ENCODE measurements around the gene LRP1B.

LRP1B gene

DNA sequence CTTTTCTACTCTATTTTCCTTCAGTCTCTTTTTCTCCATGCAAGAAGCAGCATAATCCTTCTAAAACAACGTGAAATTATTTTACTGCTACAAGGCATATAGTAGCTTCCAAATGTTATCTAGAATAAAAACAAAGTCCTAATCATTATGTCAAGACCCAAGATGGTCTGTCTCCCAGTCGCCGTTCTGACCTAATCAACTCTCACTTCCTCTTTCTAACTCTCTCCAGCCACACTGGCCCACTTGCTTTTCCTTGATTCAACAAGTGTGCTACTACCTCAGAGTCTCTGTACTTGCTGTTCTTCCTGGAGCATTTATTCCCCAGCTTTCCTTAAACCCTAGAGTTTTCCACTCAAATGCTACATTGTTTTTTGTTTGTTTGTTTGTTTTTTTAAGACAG is 1491.2 kb downstream of the LRP1B start:
- no peak overlapping the region for H3K27ac ChIP-seq (ENCODE audit: low read length)
- H3K9ac ChIP-seq (ENCODE audit: low read length): no peak overlapping the region
- TF ChIP-seq, protein P1, sequence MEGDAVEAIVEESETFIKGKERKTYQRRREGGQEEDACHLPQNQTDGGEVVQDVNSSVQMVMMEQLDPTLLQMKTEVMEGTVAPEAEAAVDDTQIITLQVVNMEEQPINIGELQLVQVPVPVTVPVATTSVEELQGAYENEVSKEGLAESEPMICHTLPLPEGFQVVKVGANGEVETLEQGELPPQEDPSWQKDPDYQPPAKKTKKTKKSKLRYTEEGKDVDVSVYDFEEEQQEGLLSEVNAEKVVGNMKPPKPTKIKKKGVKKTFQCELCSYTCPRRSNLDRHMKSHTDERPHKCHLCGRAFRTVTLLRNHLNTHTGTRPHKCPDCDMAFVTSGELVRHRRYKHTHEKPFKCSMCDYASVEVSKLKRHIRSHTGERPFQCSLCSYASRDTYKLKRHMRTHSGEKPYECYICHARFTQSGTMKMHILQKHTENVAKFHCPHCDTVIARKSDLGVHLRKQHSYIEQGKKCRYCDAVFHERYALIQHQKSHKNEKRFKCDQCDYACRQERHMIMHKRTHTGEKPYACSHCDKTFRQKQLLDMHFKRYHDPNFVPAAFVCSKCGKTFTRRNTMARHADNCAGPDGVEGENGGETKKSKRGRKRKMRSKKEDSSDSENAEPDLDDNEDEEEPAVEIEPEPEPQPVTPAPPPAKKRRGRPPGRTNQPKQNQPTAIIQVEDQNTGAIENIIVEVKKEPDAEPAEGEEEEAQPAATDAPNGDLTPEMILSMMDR (IDR thresholded peaks at IDR 0.05; ENCODE audit: low read length): no peak
- TF ChIP-seq EZH2phosphoT487 (IDR thresholded peaks at IDR 0.05; ENCODE audit: low read length) (no peak), EZH2 (optimal IDR thresholded peaks at IDR 0.05; ENCODE audit: low read depth, low read length) (no peak)
- H3K36me3 ChIP-seq (replicated peaks; ENCODE audit: insufficient read depth, low read length): no peaks in the 10 kb centered on the region
- H3F3A ChIP-seq (ENCODE audit: insufficient read depth, low read length): no peaks in the 10 kb centered on the region
- H3K27me3 ChIP-seq (replicated peaks; ENCODE audit: insufficient read depth, low read length): no peaks in the 10 kb centered on the region
- no peak overlapping the region for H2AFZ ChIP-seq (ENCODE audit: low read length)
- no peaks in the 10 kb centered on the region for H3K9me2 ChIP-seq (replicated peaks; ENCODE audit: insufficient read depth, low read length)
- H3K79me2 ChIP-seq (ENCODE audit: low read length): no peaks in the 10 kb centered on the region
- H3K9me3 ChIP-seq (replicated peaks; ENCODE audit: insufficient read depth, low read length): no peaks in the 10 kb centered on the region
- no peaks in the 10 kb centered on the region for H4K20me1 ChIP-seq (ENCODE audit: insufficient read depth, low read length)
- peak; percentile 40 for DNase-seq
- 0 out of 2 replicates have a peak overlapping the region, but pooled peaks have one; percentile 3 for H3K4me2 ChIP-seq (ENCODE audit: low read depth, low read length)
- no peaks in the 10 kb centered on the region for H3K4me1 ChIP-seq (ENCODE audit: low read length)
- no peak overlapping the region for H3K4me3 ChIP-seq (ENCODE audit: low read length)

DNA sequence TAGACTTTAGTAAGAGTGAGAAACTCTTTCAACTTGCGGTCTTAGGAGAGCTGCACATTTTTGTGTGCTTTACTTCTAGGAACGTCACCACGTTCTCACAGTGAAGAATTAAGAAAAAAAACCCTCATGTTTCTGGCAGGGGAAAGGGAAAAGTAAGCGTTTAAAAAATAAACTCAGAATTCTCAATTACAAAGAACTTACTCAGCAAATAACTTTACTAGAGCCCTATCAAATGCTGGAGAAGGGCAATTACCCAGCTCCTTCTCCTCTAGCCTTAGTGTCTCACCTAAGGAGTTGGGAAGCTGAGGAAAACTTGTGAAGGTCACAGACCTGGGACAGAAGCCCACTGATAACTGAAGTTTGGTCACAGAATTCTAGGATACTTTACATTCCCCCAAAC is 1500.3 kb downstream of the LRP1B start:
- no peak for TF ChIP-seq EZH2phosphoT487 (IDR thresholded peaks at IDR 0.05; ENCODE audit: low read length)
- Histone ChIP-seq H3K36me3 (replicated peaks; ENCODE audit: insufficient read depth, low read length) (no peaks in the 10 kb centered on the region), H3K4me3 (ENCODE audit: low read length) (no peak overlapping the region), H3K9ac (ENCODE audit: low read length) (no peak overlapping the region), H3K4me1 (ENCODE audit: low read length) (no peaks in the 10 kb centered on the region), H4K20me1 (ENCODE audit: insufficient read depth, low read length) (no peaks in the 10 kb centered on the region), H2AFZ (ENCODE audit: low read length) (no peak overlapping the region), H3K27ac (ENCODE audit: low read length) (no peak overlapping the region), H3K4me2 (ENCODE audit: low read depth, low read length) (no peak overlapping the region), H3K9me3 (replicated peaks; ENCODE audit: insufficient read depth, low read length) (no peaks in the 10 kb centered on the region), H3F3A (ENCODE audit: insufficient read depth, low read length) (no peaks in the 10 kb centered on the region), H3K27me3 (replicated peaks; ENCODE audit: insufficient read depth, low read length) (no peaks in the 10 kb centered on the region), H3K9me2 (replicated peaks; ENCODE audit: insufficient read depth, low read length) (no peaks in the 10 kb centered on the region), H3K79me2 (ENCODE audit: low read length) (no peaks in the 10 kb centered on the region)
- no peak for DNase-seq

DNA sequence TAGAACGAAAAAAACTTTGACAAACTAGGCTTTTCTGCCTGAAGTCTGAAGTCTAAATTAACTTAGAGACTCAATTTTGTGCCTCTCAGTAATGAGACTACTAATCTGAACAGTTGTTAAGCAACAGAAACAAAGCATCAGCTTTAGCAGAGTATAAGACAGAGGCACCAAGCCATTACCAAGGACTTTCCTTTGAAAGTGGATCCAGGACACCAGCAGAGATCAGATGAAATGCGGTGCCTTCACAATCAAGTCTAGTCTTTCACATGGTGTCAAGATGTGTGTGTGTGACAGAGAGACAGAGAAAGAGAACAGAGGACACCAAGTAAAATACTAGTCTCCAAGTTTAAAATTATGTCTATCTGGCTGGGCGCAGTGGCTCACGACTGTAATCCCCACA is 1502.9 kb downstream of the LRP1B start:
- no peaks in the 10 kb centered on the region for H3K4me1 ChIP-seq (ENCODE audit: low read length)
- no peak for DNase-seq
- no peaks in the 10 kb centered on the region for H3K9me3 ChIP-seq (replicated peaks; ENCODE audit: insufficient read depth, low read length)
- H3F3A ChIP-seq (ENCODE audit: insufficient read depth, low read length): no peaks in the 10 kb centered on the region
- H3K9me2 ChIP-seq (replicated peaks; ENCODE audit: insufficient read depth, low read length): no peaks in the 10 kb centered on the region
- no peaks in the 10 kb centered on the region for H3K27me3 ChIP-seq (replicated peaks; ENCODE audit: insufficient read depth, low read length)
- H2AFZ ChIP-seq (ENCODE audit: low read length): no peak overlapping the region
- no peak overlapping the region for H3K4me3 ChIP-seq (ENCODE audit: low read length)
- H3K27ac ChIP-seq (ENCODE audit: low read length): no peak overlapping the region
- H3K79me2 ChIP-seq (ENCODE audit: low read length): no peaks in the 10 kb centered on the region
- TF ChIP-seq EZH2phosphoT487 (IDR thresholded peaks at IDR 0.05; ENCODE audit: low read length): no peak
- no peak for TF ChIP-seq EZH2 (optimal IDR thresholded peaks at IDR 0.05; ENCODE audit: low read depth, low read length)
- TF ChIP-seq, protein P1 (IDR thresholded peaks at IDR 0.05; ENCODE audit: low read length): no peak
- no peaks in the 10 kb centered on the region for H3K36me3 ChIP-seq (replicated peaks; ENCODE audit: insufficient read depth, low read length)
- no peaks in the 10 kb centered on the region for H4K20me1 ChIP-seq (ENCODE audit: insufficient read depth, low read length)
- no peak overlapping the region for H3K4me2 ChIP-seq (ENCODE audit: low read depth, low read length)
- H3K9ac ChIP-seq (ENCODE audit: low read length): no peak overlapping the region

DNA sequence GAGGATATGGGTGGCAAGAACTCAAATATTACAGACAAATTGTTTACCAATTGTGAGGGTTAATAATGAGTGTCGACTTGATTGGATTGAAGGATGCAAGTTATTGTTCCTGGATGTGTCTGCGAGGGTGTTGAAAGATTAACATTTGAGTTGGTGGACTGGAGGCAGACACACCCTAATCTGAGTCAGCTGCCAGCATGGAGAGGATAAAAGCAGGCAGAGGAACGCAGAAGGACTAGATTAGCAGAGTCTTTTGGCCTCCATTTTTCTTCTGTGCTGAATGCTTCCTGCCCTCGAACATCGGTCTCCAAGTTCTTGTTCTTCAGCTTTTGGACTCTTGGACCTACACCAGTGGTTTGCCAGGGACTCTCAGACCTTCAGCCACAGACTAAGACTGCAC is 1503.7 kb downstream of the LRP1B start:
- Histone ChIP-seq H3K4me3 (ENCODE audit: low read length) (no peak overlapping the region), H3K4me1 (ENCODE audit: low read length) (no peaks in the 10 kb centered on the region), H3F3A (ENCODE audit: insufficient read depth, low read length) (no peaks in the 10 kb centered on the region), H2AFZ (ENCODE audit: low read length) (no peak overlapping the region), H3K9me3 (replicated peaks; ENCODE audit: insufficient read depth, low read length) (no peaks in the 10 kb centered on the region), H3K36me3 (replicated peaks; ENCODE audit: insufficient read depth, low read length) (no peaks in the 10 kb centered on the region), H3K27me3 (replicated peaks; ENCODE audit: insufficient read depth, low read length) (no peaks in the 10 kb centered on the region), H3K79me2 (ENCODE audit: low read length) (no peaks in the 10 kb centered on the region), H3K9me2 (replicated peaks; ENCODE audit: insufficient read depth, low read length) (no peaks in the 10 kb centered on the region), H4K20me1 (ENCODE audit: insufficient read depth, low read length) (no peaks in the 10 kb centered on the region), H3K27ac (ENCODE audit: low read length) (no peak overlapping the region), H3K4me2 (ENCODE audit: low read depth, low read length) (no peak overlapping the region), H3K9ac (ENCODE audit: low read length) (no peak overlapping the region)
- TF ChIP-seq, protein P1 (IDR thresholded peaks at IDR 0.05; ENCODE audit: low read length): no peak
- TF ChIP-seq EZH2 (optimal IDR thresholded peaks at IDR 0.05; ENCODE audit: low read depth, low read length) (no peak), EZH2phosphoT487 (IDR thresholded peaks at IDR 0.05; ENCODE audit: low read length) (no peak)
- DNase-seq: no peak
